ENCODE results near the gene PBLD. TPM values are rescaled to one million over a fixed set of nuclear protein-coding genes. Genes with fewer than 3 reads are reported as not detected.

PBLD gene
- total RNA-seq, 1 donor from 2014 or later = 9.8 TPM

- no peak for TF ChIP-seq CTCF (IDR thresholded peaks at IDR 0.05; ENCODE audit: unreplicated experiment)
- Mint-ChIP-seq H3K4me3 (no peak overlapping the region), H3K27ac (no peak overlapping the region), H3K27me3 (ENCODE audit: low read depth) (peaks cover 50% of the 10 kb centered on the region), H3K9me3 (no peaks in the 10 kb centered on the region), H3K36me3 (no peaks in the 10 kb centered on the region), H3K4me1 (peaks cover 10% of the 10 kb centered on the region)
- DNase-seq (ENCODE audit: low spot score in 2 of 2, unreplicated experiment in 2 of 2) = no peak
Measured at GRCh38 chr10:68233046-68233445, 99.7 kb downstream of the PBLD start.

Other genes with a start within 250 kb of the PBLD start
- not detected in 3 replicates for gene MYPN, start 223.4 kb downstream of the PBLD start, total RNA-seq
- 0.18 to 0.70 TPM (median 0.38 TPM) in 3 replicates for gene ATOH7, start 100.8 kb downstream of the PBLD start, total RNA-seq
- 164 to 172 TPM (median 165 TPM) in 3 replicates for gene HNRNPH3, start 864 bp downstream of the PBLD start, total RNA-seq
- 35.3 to 41.4 TPM (median 39.6 TPM) in 3 replicates for gene RUFY2, start 74.3 kb upstream of the PBLD start, total RNA-seq
- gene DNA2, start 139.0 kb upstream of the PBLD start, total RNA-seq = 14.4 to 18.8 TPM (median 17.3 TPM) in 3 replicates
- 18.6 to 23.1 TPM (median 22.1 TPM) in 3 replicates for gene SLC25A16, start 194.6 kb upstream of the PBLD start, total RNA-seq
- gene TET1, start 227.4 kb upstream of the PBLD start, total RNA-seq = 34.2 to 35.7 TPM (median 35.6 TPM) in 3 replicates

All from mesothelial cell of epicardium (in vitro differentiated cells).